GM18498 (cell line): ENCODE results near the gene BPIFA3.

Experiments used
- ATAC-seq: cut with Tn5 transposase; IDR thresholded peaks from one replicate; pipeline ENCODE4 v1.9.1; 2021; ENCODE audit warnings: mild to moderate bottlenecking, moderate library complexity; ENCODE audit not compliant: unreplicated experiment

Gene BPIFA3

GRCh38 chr20:33259371-33259770 lies 42.2 kb downstream of the BPIFA3 start:
- no peak for ATAC-seq

- ATAC-seq, result no peak
Measured at GRCh38 chr20:33261465-33261864, 44.3 kb downstream of the BPIFA3 start.

- no peak for ATAC-seq
Measured at GRCh38 chr20:33262658-33263065, 45.5 kb downstream of the BPIFA3 start.

- ATAC-seq, result no peak
Measured at GRCh38 chr20:33263784-33264183, 46.6 kb downstream of the BPIFA3 start.

- ATAC-seq, result no peak
Measured at GRCh38 chr20:33267701-33268100, 50.5 kb downstream of the BPIFA3 start.

- no peak for ATAC-seq
Measured at GRCh38 chr20:33272155-33272873, 55.2 kb downstream of the BPIFA3 start.

- ATAC-seq, result no peak
Measured at GRCh38 chr20:33273117-33273851, 56.1 kb downstream of the BPIFA3 start.

GRCh38 chr20:33275215-33275614 lies 58.1 kb downstream of the BPIFA3 start:
- no peak for ATAC-seq

- ATAC-seq, result no peak
Measured at GRCh38 chr20:33275871-33276270, 58.7 kb downstream of the BPIFA3 start.

- ATAC-seq, result no peak
Measured at GRCh38 chr20:33276303-33277113, 59.4 kb downstream of the BPIFA3 start.
